Hematopoietic multipotent progenitor cell treated with erythropoietin and hydrocortisone succinate and interleukin-3 and kit ligand, for 4 days (in vitro differentiated cells): ENCODE results near the gene P2RY4.
"Not testable (repeated sequence)": the region's sequence is repeated elsewhere in the genome, so short reads cannot be mapped to it uniquely, and the experiment has no call there.

Source experiments
- DNase-seq: peaks from one replicate; pipeline ENCODE4 v3.0.0-alpha.2; 2015

P2RY4 gene

DNA sequence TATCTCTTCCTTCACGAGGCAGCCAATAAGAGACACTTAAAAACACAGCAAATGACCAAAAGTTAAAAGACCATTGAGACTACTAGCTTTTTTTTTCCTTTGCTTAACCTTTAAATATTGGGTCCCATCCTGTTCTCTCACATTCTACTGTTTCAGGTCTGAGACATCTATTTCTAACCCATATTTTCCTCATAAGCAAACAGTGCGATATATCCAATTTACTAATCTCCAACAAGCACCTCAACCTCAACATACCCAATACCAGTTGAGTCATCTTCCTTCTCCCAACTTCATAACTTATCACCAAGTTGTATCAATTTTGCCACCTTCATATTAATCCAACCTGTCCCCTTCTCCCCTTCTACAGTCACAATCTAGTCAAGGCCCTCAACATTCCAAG lies 18.5 kb downstream of the P2RY4 start:
- DNase-seq, result no peak

GRCh38 chrX:70240751-70241150 lies 19.3 kb downstream of the P2RY4 start:
- DNase-seq, result peak; percentile 41

- DNase-seq, result no peak
These were observed 25.6 kb downstream of the P2RY4 start, which contains the start of gene AWAT1 for GRCh38 chrX:70234355-70234754. TSS of gene AWAT1 (plus strand) at chrX:70234655. CDS start at chrX:70234696, 41 bp downstream.

- peak; percentile 41 for DNase-seq
These were observed 28.3 kb downstream of the P2RY4 start for GRCh38 chrX:70231666-70232065.

- no peak for DNase-seq
These were observed 33.3 kb downstream of the P2RY4 start for GRCh38 chrX:70226687-70227086.

GRCh38 chrX:70226048-70226447 lies 34.0 kb downstream of the P2RY4 start:
- DNase-seq, result no peak

DNA sequence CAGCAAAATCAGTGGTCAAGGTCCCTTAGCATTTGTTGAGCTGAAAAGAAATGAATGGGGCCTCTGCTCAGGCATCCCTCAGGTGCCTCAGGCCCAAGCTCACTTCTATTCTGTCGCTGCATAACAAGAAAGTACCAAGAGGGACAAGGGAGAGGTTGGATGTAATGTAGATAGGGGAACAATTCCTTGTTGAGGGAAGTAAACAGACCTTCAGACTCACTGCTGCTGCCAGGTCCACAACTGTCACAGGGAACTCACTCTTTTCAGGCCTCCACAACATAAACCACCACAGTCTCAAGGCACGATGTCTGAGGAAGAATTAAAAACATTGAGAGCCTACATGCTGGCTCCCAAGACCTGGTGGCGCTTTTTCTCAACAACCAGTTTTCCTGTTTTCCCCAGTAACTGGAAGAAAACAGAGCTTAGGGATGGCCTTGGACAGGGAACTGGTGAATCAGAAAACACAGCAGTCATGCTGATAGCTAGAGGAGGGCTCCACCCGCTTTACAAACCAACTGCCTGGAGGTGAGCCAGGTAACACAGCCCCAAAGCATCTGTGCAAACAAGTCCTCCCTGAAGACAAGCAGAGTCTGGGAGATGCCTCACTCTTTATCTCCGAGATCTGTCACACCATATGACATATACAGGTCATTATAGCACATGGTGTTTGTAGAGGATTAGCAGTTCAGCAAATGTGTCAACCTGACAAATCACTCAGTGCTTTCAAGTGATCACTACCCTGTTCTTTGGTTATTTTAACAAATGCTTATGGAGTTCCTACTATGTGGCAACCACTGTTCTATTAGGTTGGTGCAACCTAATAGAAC lies 39.9 kb downstream of the P2RY4 start:
- DNase-seq, result peak; percentile 56

GRCh38 chrX:70209570-70209969 lies 50.4 kb downstream of the P2RY4 start:
- not testable (repeated sequence) for DNase-seq

DNA sequence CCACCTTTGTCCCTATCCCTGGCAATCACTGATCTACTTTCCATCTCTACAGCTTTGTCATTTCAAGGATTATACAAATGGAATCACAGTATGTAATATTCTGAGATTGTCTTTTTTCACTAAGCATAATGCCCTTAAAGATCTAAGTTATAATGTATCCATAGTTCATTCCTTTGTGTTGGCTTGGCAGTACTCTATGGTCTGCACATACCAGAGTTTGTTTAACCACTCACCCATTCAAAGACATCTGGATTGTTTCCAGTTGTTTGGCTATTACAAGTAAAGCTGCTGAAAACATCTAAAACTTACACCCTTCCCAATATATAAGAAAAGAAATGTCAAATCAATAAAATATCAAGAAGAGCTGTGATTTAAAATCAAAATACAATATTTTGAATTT lies 51.5 kb downstream of the P2RY4 start:
- DNase-seq, result no peak
